Measurements from ENCODE around the gene GPC5. TPM values are rescaled to one million over a fixed set of nuclear protein-coding genes. Genes with fewer than 3 reads are reported as not detected.

The GPC5 gene
- total RNA-seq, 1 donor from 2014 or later: 8.7 TPM

DNA sequence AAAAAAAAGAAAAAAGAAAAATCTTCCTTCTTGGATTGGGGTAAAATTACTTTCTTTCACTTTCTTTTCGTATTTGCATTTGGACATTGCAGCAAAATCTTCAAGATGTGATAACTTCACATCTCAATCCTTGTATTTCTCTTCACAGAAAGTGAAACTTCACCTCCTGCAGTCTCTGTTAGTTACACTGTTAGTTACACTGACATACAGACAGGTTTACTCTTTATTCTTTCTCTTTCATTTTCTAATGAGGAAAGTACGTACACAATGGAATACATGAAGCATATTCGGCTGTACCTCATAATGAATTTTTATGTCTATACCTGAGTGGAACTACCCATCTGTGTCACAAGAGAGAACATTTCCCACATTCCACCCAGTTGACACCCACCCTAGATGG lies 1369.0 kb downstream of the GPC5 start:
- Histone ChIP-seq H3K27ac (no peak overlapping the region), H3K4me3 (no peak overlapping the region), H3K36me3 (no peaks in the 10 kb centered on the region), H3K9me3 (no peaks in the 10 kb centered on the region), H3K4me1 (no peaks in the 10 kb centered on the region), H3K27me3 (ENCODE audit: low read depth) (no peaks in the 10 kb centered on the region)
- TF ChIP-seq, protein P1, sequence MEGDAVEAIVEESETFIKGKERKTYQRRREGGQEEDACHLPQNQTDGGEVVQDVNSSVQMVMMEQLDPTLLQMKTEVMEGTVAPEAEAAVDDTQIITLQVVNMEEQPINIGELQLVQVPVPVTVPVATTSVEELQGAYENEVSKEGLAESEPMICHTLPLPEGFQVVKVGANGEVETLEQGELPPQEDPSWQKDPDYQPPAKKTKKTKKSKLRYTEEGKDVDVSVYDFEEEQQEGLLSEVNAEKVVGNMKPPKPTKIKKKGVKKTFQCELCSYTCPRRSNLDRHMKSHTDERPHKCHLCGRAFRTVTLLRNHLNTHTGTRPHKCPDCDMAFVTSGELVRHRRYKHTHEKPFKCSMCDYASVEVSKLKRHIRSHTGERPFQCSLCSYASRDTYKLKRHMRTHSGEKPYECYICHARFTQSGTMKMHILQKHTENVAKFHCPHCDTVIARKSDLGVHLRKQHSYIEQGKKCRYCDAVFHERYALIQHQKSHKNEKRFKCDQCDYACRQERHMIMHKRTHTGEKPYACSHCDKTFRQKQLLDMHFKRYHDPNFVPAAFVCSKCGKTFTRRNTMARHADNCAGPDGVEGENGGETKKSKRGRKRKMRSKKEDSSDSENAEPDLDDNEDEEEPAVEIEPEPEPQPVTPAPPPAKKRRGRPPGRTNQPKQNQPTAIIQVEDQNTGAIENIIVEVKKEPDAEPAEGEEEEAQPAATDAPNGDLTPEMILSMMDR (IDR thresholded peaks at IDR 0.05): no peak
- intact Hi-C loops (cut with DNase I): no loop called here
- DNase-seq: no peak
- ATAC-seq: no peak

DNA sequence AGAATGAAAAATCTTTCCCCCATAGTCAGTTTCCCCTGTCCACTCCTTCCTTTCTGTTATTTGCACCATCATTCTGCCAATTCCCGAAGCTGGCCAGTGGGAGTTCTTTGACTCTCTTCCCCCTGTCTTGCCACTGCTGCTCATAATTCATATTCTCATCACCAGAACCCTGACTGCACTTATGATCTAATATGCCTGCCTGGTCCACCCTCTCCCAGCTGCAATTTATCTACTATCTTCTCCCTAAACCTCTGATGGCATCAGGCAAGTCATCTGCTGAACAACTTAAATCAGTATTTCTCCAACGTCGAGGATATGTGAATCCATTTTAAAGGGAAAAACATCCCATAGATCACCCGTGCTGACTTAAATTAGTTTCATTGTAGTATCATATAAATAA lies 1370.2 kb downstream of the GPC5 start:
- ATAC-seq (no peak), DNase-seq (no peak)
- no peak overlapping the region for H3K4me3 ChIP-seq
- no peaks in the 10 kb centered on the region for H3K27me3 ChIP-seq (ENCODE audit: low read depth)
- no peaks in the 10 kb centered on the region for H3K4me1 ChIP-seq
- H3K36me3 ChIP-seq: no peaks in the 10 kb centered on the region
- no peak overlapping the region for H3K27ac ChIP-seq
- intact Hi-C loops (cut with DNase I): no loop called here
- H3K9me3 ChIP-seq: no peaks in the 10 kb centered on the region
- TF ChIP-seq, protein P1 (IDR thresholded peaks at IDR 0.05): no peak

DNA sequence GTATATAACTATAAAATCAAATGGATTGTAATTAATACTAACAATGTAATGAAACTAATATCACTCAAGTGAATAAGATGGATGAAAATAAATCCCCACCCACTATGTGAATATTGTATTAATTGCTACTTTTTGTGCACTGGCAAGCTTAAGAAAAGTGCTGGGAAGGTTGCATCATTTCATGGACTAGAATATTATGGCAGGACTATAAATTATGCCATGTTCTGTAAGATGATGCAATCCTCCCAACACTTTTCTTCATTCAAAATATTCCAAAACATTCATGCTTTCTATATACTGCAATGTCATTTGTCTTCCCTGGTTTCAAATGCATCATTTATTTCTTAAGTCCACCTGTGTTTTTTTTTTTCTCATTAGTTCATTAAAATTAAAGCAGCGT lies 1370.6 kb downstream of the GPC5 start:
- Histone ChIP-seq H3K9me3 (no peaks in the 10 kb centered on the region), H3K4me3 (no peak overlapping the region), H3K27ac (no peak overlapping the region), H3K27me3 (ENCODE audit: low read depth) (no peaks in the 10 kb centered on the region), H3K36me3 (no peaks in the 10 kb centered on the region), H3K4me1 (no peaks in the 10 kb centered on the region)
- intact Hi-C loops (cut with DNase I): no loop called here
- TF ChIP-seq, protein P1 (IDR thresholded peaks at IDR 0.05): no peak
- DNase-seq (no peak), ATAC-seq (no peak)

DNA sequence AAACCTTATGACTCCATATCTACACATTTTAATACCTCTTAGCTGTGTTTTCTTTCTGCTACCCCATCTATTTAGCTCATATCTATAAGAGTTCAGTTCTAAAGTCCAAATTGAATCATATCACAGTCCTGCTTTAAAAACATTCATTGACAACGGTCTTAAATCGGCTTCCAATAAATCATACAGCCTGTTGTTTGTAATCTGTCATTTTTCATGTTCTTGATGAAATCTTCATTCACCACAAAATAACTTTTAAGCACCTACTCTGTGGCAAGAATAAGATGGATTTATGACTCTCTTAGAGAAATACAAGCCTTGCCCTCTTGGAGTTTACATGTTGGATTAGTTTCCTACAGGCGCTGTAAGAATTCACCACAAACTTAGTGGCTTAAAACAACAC lies 1377.2 kb downstream of the GPC5 start:
- intact Hi-C loops (cut with DNase I): no loop called here
- DNase-seq (no peak), ATAC-seq (no peak)
- Histone ChIP-seq H3K27me3 (ENCODE audit: low read depth) (no peaks in the 10 kb centered on the region), H3K9me3 (no peaks in the 10 kb centered on the region), H3K27ac (no peak overlapping the region), H3K4me3 (no peak overlapping the region), H3K36me3 (no peaks in the 10 kb centered on the region), H3K4me1 (no peaks in the 10 kb centered on the region)
- TF ChIP-seq, protein P1 (IDR thresholded peaks at IDR 0.05): no peak

DNA sequence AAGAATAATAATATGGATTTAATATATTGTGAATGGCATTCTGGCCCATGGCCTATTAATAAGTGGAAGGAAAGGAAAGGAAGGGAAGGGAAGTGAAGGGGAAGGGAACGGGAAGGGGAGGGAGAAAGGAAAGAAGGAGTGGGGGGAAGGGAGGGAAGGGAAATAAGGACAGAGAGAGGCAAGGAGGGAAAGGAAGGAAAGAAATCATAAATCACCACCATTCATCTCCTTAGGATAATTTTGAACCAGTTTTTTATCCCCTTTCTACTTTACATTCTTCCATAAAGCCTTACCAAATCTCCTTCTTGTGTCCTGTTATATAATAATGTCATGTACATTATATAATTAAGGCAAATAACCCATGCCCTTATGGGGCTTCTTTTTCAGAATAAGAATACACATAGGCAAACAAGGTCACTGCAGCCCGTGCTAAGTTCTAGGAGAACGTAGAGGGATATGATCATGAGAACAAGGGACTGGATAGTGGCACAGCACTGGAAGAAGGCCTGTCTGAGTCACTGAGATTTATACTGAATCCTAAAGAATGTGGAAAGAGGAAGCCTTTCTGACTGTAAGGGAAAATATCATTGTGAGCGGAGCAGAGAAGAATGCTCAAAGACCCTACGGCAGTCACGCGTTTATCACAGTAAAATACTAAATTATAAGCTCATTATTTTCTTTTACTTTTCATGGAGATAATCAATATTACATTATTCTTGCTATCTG lies 1383.7 kb downstream of the GPC5 start:
- Histone ChIP-seq H3K36me3 (no peaks in the 10 kb centered on the region), H3K9me3 (no peaks in the 10 kb centered on the region), H3K27me3 (ENCODE audit: low read depth) (no peaks in the 10 kb centered on the region), H3K4me1 (no peaks in the 10 kb centered on the region), H3K27ac (no peak overlapping the region), H3K4me3 (no peak overlapping the region)
- ATAC-seq (no peak), DNase-seq (no peak)
- intact Hi-C loops (cut with DNase I): no loop called here
- TF ChIP-seq, protein P1 (IDR thresholded peaks at IDR 0.05): no peak
